ENCODE results near the gene SPATA18. TPM values are rescaled to one million over a fixed set of nuclear protein-coding genes. Genes with fewer than 3 reads are reported as not detected.

SPATA18 gene
- total RNA-seq, 2 experiments from 2014 or later: 0.44 TPM; not detected in 1

GRCh38 chr4:52036886-52037530 is 14.1 kb upstream of the SPATA18 start:
- no peak for DNase-seq
- Mint-ChIP-seq H3K36me3 (peaks cover 3% of the 10 kb centered on the region), H3K4me1 (peaks cover 20% of the 10 kb centered on the region), H3K27ac (no peak overlapping the region), H3K9me3 (no peaks in the 10 kb centered on the region), H3K27me3 (peaks cover 17% of the 10 kb centered on the region), H3K4me3 (peak overlapping the region; percentile 74)

- no peaks in the 10 kb centered on the region for H3K9me3 Mint-ChIP-seq
- peaks cover 20% of the 10 kb centered on the region for H3K4me1 Mint-ChIP-seq
- H3K27me3 Mint-ChIP-seq: peaks cover 21% of the 10 kb centered on the region
- H3K4me3 Mint-ChIP-seq: peak overlapping the region; percentile 74
- no peak for DNase-seq
- peak overlapping the region; percentile 41 for H3K27ac Mint-ChIP-seq
- H3K36me3 Mint-ChIP-seq: no peaks in the 10 kb centered on the region
These were observed 13.4 kb upstream of the SPATA18 start for GRCh38 chr4:52037689-52038102.

- H3K4me1 Mint-ChIP-seq: peaks cover 20% of the 10 kb centered on the region
- H3K36me3 Mint-ChIP-seq: no peaks in the 10 kb centered on the region
- peaks cover 26% of the 10 kb centered on the region for H3K27me3 Mint-ChIP-seq
- peak within 1 kb of the TSS; percentile 80 for H3K4me3 Mint-ChIP-seq
- H3K27ac Mint-ChIP-seq: peak within 1 kb of the TSS; percentile 41
- peak; percentile 80 for DNase-seq
- H3K9me3 Mint-ChIP-seq: no peaks in the 10 kb centered on the region
These were observed 12.8 kb upstream of the SPATA18 start, which contains the start of gene SGCB for GRCh38 chr4:52038103-52038912. Gene SGCB, minus strand, starts transcription at chr4:52038299. Its CDS starts 40 bp downstream, at chr4:52038259.

GRCh38 chr4:52045028-52045427 is 6.1 kb upstream of the SPATA18 start:
- Mint-ChIP-seq H3K27ac (no peak overlapping the region), H3K4me3 (no peak overlapping the region), H3K27me3 (peaks cover 64% of the 10 kb centered on the region), H3K9me3 (no peaks in the 10 kb centered on the region), H3K4me1 (no peaks in the 10 kb centered on the region), H3K36me3 (no peaks in the 10 kb centered on the region)
- DNase-seq: no peak

GRCh38 chr4:52049266-52049665 is 1.8 kb upstream of the SPATA18 start:
- peaks cover 10% of the 10 kb centered on the region for H3K4me1 Mint-ChIP-seq
- H3K36me3 Mint-ChIP-seq: no peaks in the 10 kb centered on the region
- H3K27me3 Mint-ChIP-seq: peaks cover 84% of the 10 kb centered on the region
- DNase-seq: no peak
- no peak overlapping the region for H3K27ac Mint-ChIP-seq
- no peak overlapping the region for H3K4me3 Mint-ChIP-seq
- no peaks in the 10 kb centered on the region for H3K9me3 Mint-ChIP-seq

- H3K36me3 Mint-ChIP-seq: no peaks in the 10 kb centered on the region
These were observed 741 bp downstream of the SPATA18 start for GRCh38 chr4:52051615-52052474.

GRCh38 chr4:52052475-52052780 is 1.3 kb downstream of the SPATA18 start:
- peak overlapping the region; percentile 64 for H3K4me3 Mint-ChIP-seq
- peaks cover 10% of the 10 kb centered on the region for H3K4me1 Mint-ChIP-seq
- H3K27me3 Mint-ChIP-seq: peaks cover 81% of the 10 kb centered on the region
- no peaks in the 10 kb centered on the region for H3K36me3 Mint-ChIP-seq
- no peak for DNase-seq
- no peak overlapping the region for H3K27ac Mint-ChIP-seq
- H3K9me3 Mint-ChIP-seq: no peaks in the 10 kb centered on the region

More at GRCh38 chr4:52051615-52052474, 741 bp downstream of the SPATA18 start:
- peak overlapping the region; percentile 64 for H3K4me3 Mint-ChIP-seq
- no peak overlapping the region for H3K27ac Mint-ChIP-seq
- DNase-seq: no peak
- H3K9me3 Mint-ChIP-seq: no peaks in the 10 kb centered on the region
- peaks cover 84% of the 10 kb centered on the region for H3K27me3 Mint-ChIP-seq
- H3K4me1 Mint-ChIP-seq: peaks cover 10% of the 10 kb centered on the region

- Mint-ChIP-seq H3K27ac (no peak overlapping the region), H3K4me3 (no peak overlapping the region), H3K9me3 (no peaks in the 10 kb centered on the region), H3K36me3 (no peaks in the 10 kb centered on the region), H3K4me1 (peaks cover 10% of the 10 kb centered on the region), H3K27me3 (peaks cover 72% of the 10 kb centered on the region)
- DNase-seq: no peak
These were observed 3.1 kb downstream of the SPATA18 start for GRCh38 chr4:52054254-52054653.

- no peak overlapping the region for H3K4me3 Mint-ChIP-seq
- no peak for DNase-seq
- H3K27ac Mint-ChIP-seq: no peak overlapping the region
- no peaks in the 10 kb centered on the region for H3K36me3 Mint-ChIP-seq
- peaks cover 51% of the 10 kb centered on the region for H3K27me3 Mint-ChIP-seq
- H3K4me1 Mint-ChIP-seq: peaks cover 5% of the 10 kb centered on the region
- no peaks in the 10 kb centered on the region for H3K9me3 Mint-ChIP-seq
These were observed 6.1 kb downstream of the SPATA18 start for GRCh38 chr4:52057196-52057595.

GRCh38 chr4:52058275-52058674 is 7.2 kb downstream of the SPATA18 start:
- Mint-ChIP-seq H3K27me3 (peaks cover 40% of the 10 kb centered on the region), H3K9me3 (no peaks in the 10 kb centered on the region), H3K4me1 (no peaks in the 10 kb centered on the region), H3K4me3 (no peak overlapping the region), H3K36me3 (no peaks in the 10 kb centered on the region), H3K27ac (no peak overlapping the region)
- no peak for DNase-seq

GRCh38 chr4:52059372-52059771 is 8.3 kb downstream of the SPATA18 start:
- no peaks in the 10 kb centered on the region for H3K9me3 Mint-ChIP-seq
- H3K36me3 Mint-ChIP-seq: no peaks in the 10 kb centered on the region
- no peak overlapping the region for H3K27ac Mint-ChIP-seq
- no peak overlapping the region for H3K4me3 Mint-ChIP-seq
- DNase-seq: no peak
- H3K4me1 Mint-ChIP-seq: no peaks in the 10 kb centered on the region
- H3K27me3 Mint-ChIP-seq: peaks cover 29% of the 10 kb centered on the region

GRCh38 chr4:52069571-52069970 is 18.5 kb downstream of the SPATA18 start:
- Mint-ChIP-seq H3K4me3 (no peak overlapping the region), H3K36me3 (no peaks in the 10 kb centered on the region), H3K9me3 (no peaks in the 10 kb centered on the region), H3K27ac (no peak overlapping the region), H3K4me1 (no peaks in the 10 kb centered on the region), H3K27me3 (peaks cover 61% of the 10 kb centered on the region)
- DNase-seq: no peak

GRCh38 chr4:52071791-52072546 is 20.9 kb downstream of the SPATA18 start:
- DNase-seq: no peak
- no peaks in the 10 kb centered on the region for H3K9me3 Mint-ChIP-seq
- no peaks in the 10 kb centered on the region for H3K36me3 Mint-ChIP-seq
- H3K27ac Mint-ChIP-seq: no peak overlapping the region
- peaks cover 64% of the 10 kb centered on the region for H3K27me3 Mint-ChIP-seq
- no peaks in the 10 kb centered on the region for H3K4me1 Mint-ChIP-seq
- no peak overlapping the region for H3K4me3 Mint-ChIP-seq

- DNase-seq: no peak
- H3K27ac Mint-ChIP-seq: no peak overlapping the region
- no peaks in the 10 kb centered on the region for H3K4me1 Mint-ChIP-seq
- no peak overlapping the region for H3K4me3 Mint-ChIP-seq
- no peaks in the 10 kb centered on the region for H3K36me3 Mint-ChIP-seq
- peaks cover 65% of the 10 kb centered on the region for H3K27me3 Mint-ChIP-seq
- no peaks in the 10 kb centered on the region for H3K9me3 Mint-ChIP-seq
These were observed 25.6 kb downstream of the SPATA18 start for GRCh38 chr4:52076731-52077130.

All from activated naive CD8-positive, alpha-beta T cell treated with anti-CD3 and anti-CD28 coated beads for 36 hours (primary cell).